Left lung (tissue), 10 donors: ENCODE results near the gene CD52. TPM values are rescaled to one million over a fixed set of nuclear protein-coding genes. Genes with fewer than 3 reads are reported as not detected.

ENCODE experiments used
- ATAC-seq: fragments of 200-7000 bp; cut with Tn5 transposase; one replicate; pipeline ENCODE4 v1.9.1; 2020; ENCODE audit warnings: moderate library complexity
- DNase-seq, 4 donors: peaks; one replicate each; pipeline ENCODE4 v3.0.0-alpha.2; 2013 to 2020
- H3K27ac ChIP-seq, 2 donors: fragments of 200-600 bp; sonication (generic) in 1 of 2; one replicate each; pipeline versions ENCODE4 v1.5.0 to v1.8.0; 2020 to 2021
- H3K27me3 ChIP-seq, 2 donors: fragments of 200-600 bp; sonication (generic) in 1 of 2; one replicate each; pipeline versions ENCODE4 v1.5.0 to v1.8.0; 2020 to 2021
- H3K36me3 ChIP-seq, 2 donors: fragments of 200-600 bp; sonication (generic) in 1 of 2; one replicate each; pipeline versions ENCODE4 v1.5.0 to v1.8.0; 2020 to 2021
- H3K4me1 ChIP-seq, 2 donors: fragments of 200-600 bp; one replicate each; pipeline ENCODE4 v1.8.0; 2021
- H3K4me3 ChIP-seq, 2 donors: fragments of 200-600 bp; sonication (generic) in 1 of 2; one replicate each; pipeline versions ENCODE4 v1.5.0 to v1.8.0; 2020 to 2021; ENCODE audit warnings: mild to moderate bottlenecking in 1 of 2
- H3K9me3 ChIP-seq, 2 donors: fragments of 200-600 bp; sonication (generic) in 1 of 2; one replicate each; pipeline versions ENCODE4 v1.5.0 to v1.8.0; 2020 to 2021
- intact Hi-C, 2 donors: fragments of 100-400 bp; cut with DNase I; formaldehyde crosslinking; loops; one replicate each; pipeline versions ENCODE4 v1.11.2 to v1.14.2; 2022
- polyA plus RNA-seq, 6 donors: library from polyadenylated mRNA; unstranded; fragments of 120-200 nt; gene quantifications; one replicate each; pipeline ENCODE4 v1.2.1, GENCODE V29; 2013; ENCODE audit not compliant: insufficient read length in 6 of 6
- total RNA-seq, 2 donors: library from RNA; stranded (reverse); fragmentation: NEBNext Ultra II Directional; extraction: Animal tissue kit (Norgen Biotek cat#: 25700); gene quantifications; one replicate each; pipeline ENCODE4 v1.2.1, GENCODE V29; 2021
- TF ChIP-seq, protein P1 (sequence below), 2 donors: fragments of 200-600 bp; sonication (generic) in 1 of 2; IDR thresholded peaks; one replicate each; pipeline versions ENCODE4 v1.5.0 to v1.8.0; 2021; ENCODE audit warnings: antibody characterized with exemption in 2 of 2
- donor health status: DM: no; HTN: yes; CAD: no.
- donor health status: DM: no; HTN: no; CAD: no.

The CD52 gene
- total and polyA plus RNA-seq, 8 donors, result 2.6 to 170 (median 6.1) TPM

DNA sequence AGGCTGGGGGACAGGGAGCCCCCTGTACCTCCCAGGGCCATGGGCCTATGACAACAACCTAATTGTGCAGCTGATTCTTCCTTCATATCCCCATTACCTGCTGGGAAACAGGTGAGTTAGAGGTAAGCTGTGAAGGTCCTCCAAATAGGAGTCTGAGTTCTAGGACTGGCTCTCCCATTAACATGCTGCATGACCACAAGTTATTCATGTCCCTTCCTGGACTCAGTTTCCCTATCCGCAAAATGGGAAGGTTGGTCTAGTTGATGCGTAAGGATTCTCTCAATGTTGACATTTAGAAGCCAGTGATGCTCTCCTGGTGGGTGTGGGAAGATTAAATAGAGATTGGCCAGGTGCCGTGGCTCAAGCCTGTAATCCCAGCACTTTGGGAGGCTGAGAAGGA is 50.7 kb downstream of the CD52 start:
- Histone ChIP-seq H3K4me3 (no peak overlapping the region), H3K36me3 (no peaks in the 10 kb centered on the region), H3K9me3 (no peaks in the 10 kb centered on the region), H3K4me1 (peaks cover 0 to 5% of the 10 kb centered on the region in 2 donors), H3K27me3 (peaks cover 10 to 40% of the 10 kb centered on the region in 2 donors), H3K27ac (no peak overlapping the region)
- no peak for ATAC-seq
- DNase-seq, result no peak
- TF ChIP-seq, protein P1, sequence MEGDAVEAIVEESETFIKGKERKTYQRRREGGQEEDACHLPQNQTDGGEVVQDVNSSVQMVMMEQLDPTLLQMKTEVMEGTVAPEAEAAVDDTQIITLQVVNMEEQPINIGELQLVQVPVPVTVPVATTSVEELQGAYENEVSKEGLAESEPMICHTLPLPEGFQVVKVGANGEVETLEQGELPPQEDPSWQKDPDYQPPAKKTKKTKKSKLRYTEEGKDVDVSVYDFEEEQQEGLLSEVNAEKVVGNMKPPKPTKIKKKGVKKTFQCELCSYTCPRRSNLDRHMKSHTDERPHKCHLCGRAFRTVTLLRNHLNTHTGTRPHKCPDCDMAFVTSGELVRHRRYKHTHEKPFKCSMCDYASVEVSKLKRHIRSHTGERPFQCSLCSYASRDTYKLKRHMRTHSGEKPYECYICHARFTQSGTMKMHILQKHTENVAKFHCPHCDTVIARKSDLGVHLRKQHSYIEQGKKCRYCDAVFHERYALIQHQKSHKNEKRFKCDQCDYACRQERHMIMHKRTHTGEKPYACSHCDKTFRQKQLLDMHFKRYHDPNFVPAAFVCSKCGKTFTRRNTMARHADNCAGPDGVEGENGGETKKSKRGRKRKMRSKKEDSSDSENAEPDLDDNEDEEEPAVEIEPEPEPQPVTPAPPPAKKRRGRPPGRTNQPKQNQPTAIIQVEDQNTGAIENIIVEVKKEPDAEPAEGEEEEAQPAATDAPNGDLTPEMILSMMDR (IDR thresholded peaks at IDR 0.05), result no peak
- intact Hi-C loops, result no loop called here

Other genes with a start within 250 kb of the CD52 start
- gene PDIK1L, start 206.1 kb upstream of the CD52 start, total RNA-seq, result 10 to 100 TPM in 1 of 2 donors, 1 to 10 TPM in 1; 7.0 to 12.7 TPM
- gene PDIK1L, start 206.1 kb upstream of the CD52 start, polyA plus RNA-seq, result 10 to 100 TPM; 20.6 to 26.0 (median 23.2) TPM
- gene FAM110D, start 158.9 kb upstream of the CD52 start, total RNA-seq, result 1 to 10 TPM; 2.3 to 5.1 TPM
- gene FAM110D, start 158.9 kb upstream of the CD52 start, polyA plus RNA-seq, result 1 to 10 TPM; 1.0 to 2.2 (median 1.4) TPM
- gene C1orf232, start 149.0 kb upstream of the CD52 start, total RNA-seq, result not detected
- not detected for gene C1orf232, start 149.0 kb upstream of the CD52 start, polyA plus RNA-seq
- 10 to 100 TPM; 23.2 to 32.2 TPM for gene ZNF593, start 148.1 kb upstream of the CD52 start, total RNA-seq
- gene ZNF593, start 148.1 kb upstream of the CD52 start, polyA plus RNA-seq, result 10 to 100 TPM in 5 of 6 donors, 1 to 10 TPM in 1; 8.7 to 18.1 (median 13.7) TPM
- gene ZNF593OS, start 146.1 kb upstream of the CD52 start, total RNA-seq, result not detected
- gene ZNF593OS, start 146.1 kb upstream of the CD52 start, polyA plus RNA-seq, result 1 to 10 TPM; 1.0 to 3.2 (median 1.2) TPM
- gene CNKSR1, start 140.5 kb upstream of the CD52 start, total RNA-seq, result 10 to 100 TPM; 17.2 to 32.9 TPM
- gene CNKSR1, start 140.5 kb upstream of the CD52 start, polyA plus RNA-seq, result 10 to 100 TPM; 15.8 to 25.5 (median 22.5) TPM
- gene CATSPER4, start 127.4 kb upstream of the CD52 start, total RNA-seq, result not detected
- gene CATSPER4, start 127.4 kb upstream of the CD52 start, polyA plus RNA-seq, result under 1 TPM in 2 of 6 donors, not detected in 4; 0.11 to 0.13 TPM
- 10 to 100 TPM; 12.1 to 13.6 TPM for gene CEP85, start 83.8 kb upstream of the CD52 start, total RNA-seq
- 10 to 100 TPM; 20.8 to 24.8 (median 21.7) TPM for gene CEP85, start 83.8 kb upstream of the CD52 start, polyA plus RNA-seq
- 100 to 1,000 TPM; 210 to 347 TPM for gene SH3BGRL3, start 37.9 kb upstream of the CD52 start, total RNA-seq
- 100 to 1,000 TPM in 4 of 6 donors, 10 to 100 TPM in 2; 90.4 to 120 (median 106) TPM for gene SH3BGRL3, start 37.9 kb upstream of the CD52 start, polyA plus RNA-seq
- 10 to 100 TPM; 24.0 to 43.1 TPM for gene UBXN11, start 11.3 kb upstream of the CD52 start, total RNA-seq
- 10 to 100 TPM; 23.0 to 29.7 (median 26.1) TPM for gene UBXN11, start 11.3 kb upstream of the CD52 start, polyA plus RNA-seq
- gene CRYBG2, start 36.2 kb downstream of the CD52 start, total RNA-seq, result 1 to 10 TPM; 2.0 to 7.6 TPM
- gene CRYBG2, start 36.2 kb downstream of the CD52 start, polyA plus RNA-seq, result 1 to 10 TPM in 5 of 6 donors, under 1 TPM in 1; 0.94 to 2.4 (median 1.4) TPM
- under 1 TPM; 0.47 to 0.86 TPM for gene ZNF683, start 54.8 kb downstream of the CD52 start, total RNA-seq
- gene ZNF683, start 54.8 kb downstream of the CD52 start, polyA plus RNA-seq, result under 1 TPM in 5 of 6 donors, not detected in 1; 0.09 to 0.22 (median 0.18) TPM
- gene LIN28A, start 92.9 kb downstream of the CD52 start, total RNA-seq, result not detected
- under 1 TPM; 0.06 to 0.11 (median 0.10) TPM for gene LIN28A, start 92.9 kb downstream of the CD52 start, polyA plus RNA-seq
- 10 to 100 TPM; 49.6 to 56.0 TPM for gene DHDDS, start 114.4 kb downstream of the CD52 start, total RNA-seq
- gene DHDDS, start 114.4 kb downstream of the CD52 start, polyA plus RNA-seq, result 10 to 100 TPM; 34.5 to 39.0 (median 35.3) TPM
- gene HMGN2, start 154.5 kb downstream of the CD52 start, total RNA-seq, result 100 to 1,000 TPM; 266 to 355 TPM
- 1,000 to 10,000 TPM; 1,030 to 1,494 (median 1,162) TPM for gene HMGN2, start 154.5 kb downstream of the CD52 start, polyA plus RNA-seq
- 100 to 1,000 TPM in 1 of 2 donors, 10 to 100 TPM in 1; 85.6 to 104 TPM for gene RPS6KA1, start 211.8 kb downstream of the CD52 start, total RNA-seq
- gene RPS6KA1, start 211.8 kb downstream of the CD52 start, polyA plus RNA-seq, result 10 to 100 TPM; 19.9 to 27.1 (median 24.5) TPM